Smooth muscle cell (in vitro differentiated cells): ENCODE data around the gene KCNQ4. TPM values are rescaled to one million over a fixed set of nuclear protein-coding genes. Genes with fewer than 3 reads are reported as not detected.

Source experiments
- DNase-seq: peaks from one replicate; lab custom pipeline; 2025; ENCODE audit not compliant: unreplicated experiment; lab: John Stamatoyannopoulos, UW
- H2AFZ ChIP-seq: fragments of 200-600 bp; sonication (generic); 2 replicates; pipeline ENCODE4 v1.6.0; 2016; ENCODE audit warnings: antibody characterized with exemption, low read depth, mild to moderate bottlenecking
- H3F3A ChIP-seq: fragments of 200-600 bp; sonication (generic); 2 replicates; pipeline ENCODE4 v1.6.0; 2017; ENCODE audit warnings: antibody characterized with exemption, low read depth
- H3K27ac ChIP-seq: fragments of 200-600 bp; sonication (generic); 2 replicates; pipeline ENCODE4 v1.5.1; 2016; ENCODE audit warnings: low read depth, mild to moderate bottlenecking
- H3K27me3 ChIP-seq: fragments of 200-600 bp; sonication (generic); 2 replicates; pipeline ENCODE4 v1.6.1; 2016; ENCODE audit warnings: low read depth, mild to moderate bottlenecking
- H3K36me3 ChIP-seq: fragments of 200-600 bp; sonication (generic); 2 replicates; pipeline ENCODE4 v1.5.1; 2016; ENCODE audit warnings: low read depth
- H3K4me1 ChIP-seq: fragments of 200-600 bp; sonication (generic); 2 replicates; pipeline ENCODE4 v1.5.1; 2016; ENCODE audit warnings: low read depth
- H3K4me2 ChIP-seq: fragments of 200-600 bp; sonication (generic); 2 replicates; pipeline ENCODE4 v1.6.0; 2016; ENCODE audit warnings: mild to moderate bottlenecking
- H3K4me3 ChIP-seq: fragments of 200-600 bp; sonication (generic); 2 replicates; pipeline ENCODE4 v1.5.1; 2016; ENCODE audit warnings: mild to moderate bottlenecking
- H3K79me2 ChIP-seq: fragments of 200-600 bp; sonication (generic); 2 replicates; pipeline ENCODE4 v1.6.0; 2016; ENCODE audit warnings: low read depth, mild to moderate bottlenecking
- H3K9ac ChIP-seq: fragments of 200-600 bp; sonication (generic); 2 replicates; pipeline ENCODE4 v1.6.0; 2016; ENCODE audit warnings: low read depth
- H3K9me3 ChIP-seq: fragments of 200-600 bp; sonication (generic); replicated peaks from 2 replicates; pipeline ENCODE4 v1.5.1; 2016; ENCODE audit warnings: low read depth
- H4K20me1 ChIP-seq: fragments of 200-600 bp; sonication (generic); 2 replicates; pipeline ENCODE4 v1.6.0; 2016; ENCODE audit warnings: low read depth
- CTCF ChIP-seq: fragments of 200-600 bp; sonication (generic); IDR thresholded peaks from 2 replicates; pipeline ENCODE4 v1.5.1; 2017; ENCODE audit warnings: borderline replicate concordance, mild to moderate bottlenecking, antibody characterized with exemption; ENCODE audit not compliant: insufficient read depth, poor library complexity, severe bottlenecking
- WGBS: methylation state at CpG from one replicate; pipeline ENCODE4 v1.1.7; 2016; ENCODE audit warnings: low lambda C conversion rate; 5-methylcytosine and 5-hydroxymethylcytosine counted together
- polyA plus RNA-seq: library from polyadenylated mRNA; unstranded; fragments of >200 nt; fragmentation: Nextera tagmentation; extraction: Ambion mirVana; gene quantifications from 2 replicates; pipeline ENCODE4 v1.2.1, GENCODE V29; 2016
- total RNA-seq: library from RNA; depleted of rRNA; stranded (reverse); fragments of >200 nt; gene quantifications from 2 replicates; pipeline ENCODE4 v1.2.3, GENCODE V29; 2014

KCNQ4 gene
- total and polyA plus RNA-seq, 2 experiments from 2014 or later, result 0.06 TPM; not detected in 1

DNA sequence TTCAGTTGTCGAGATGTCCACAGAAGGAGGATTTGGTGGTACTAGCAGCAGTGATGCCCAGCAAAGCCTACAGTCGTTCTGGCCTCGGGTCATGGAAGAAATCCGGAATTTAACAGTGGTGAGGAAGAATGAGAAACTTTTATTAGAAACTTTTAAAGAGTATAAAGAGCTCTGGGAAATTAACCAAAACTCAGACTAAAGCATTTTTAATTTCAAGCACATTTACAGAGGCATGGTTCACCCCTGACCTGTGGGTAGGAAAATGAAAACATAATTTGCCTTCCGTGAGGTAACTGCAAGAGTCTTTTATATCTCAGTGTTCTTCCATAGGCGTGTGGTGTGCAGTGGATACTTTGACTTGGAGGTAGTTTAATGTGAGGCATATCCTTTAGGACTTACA lies 44.8 kb upstream of the KCNQ4 start:
- Histone ChIP-seq H2AFZ (no peak overlapping the region), H3K27ac (no peak overlapping the region), H3K4me2 (no peak overlapping the region), H3K4me1 (peaks cover 9% of the 10 kb centered on the region), H3F3A (peaks cover 8% of the 10 kb centered on the region), H3K4me3 (no peak overlapping the region), H3K9ac (no peak overlapping the region), H3K79me2 (peaks cover 9% of the 10 kb centered on the region), H3K36me3 (no peaks in the 10 kb centered on the region), H4K20me1 (peaks cover 91% of the 10 kb centered on the region), H3K27me3 (no peaks in the 10 kb centered on the region), H3K9me3 (no peaks in the 10 kb centered on the region)
- no peak for TF ChIP-seq CTCF
- no peak for DNase-seq
- WGBS, result 92% methylated on average over 6 of the region's 6 CpGs

- H3K36me3 ChIP-seq, result no peaks in the 10 kb centered on the region
- H3K4me1 ChIP-seq, result peaks cover 9% of the 10 kb centered on the region
- no peak overlapping the region for H3K9ac ChIP-seq
- H3K4me3 ChIP-seq, result no peak overlapping the region
- H3K4me2 ChIP-seq, result no peak overlapping the region
- H3K9me3 ChIP-seq, result no peaks in the 10 kb centered on the region
- WGBS, result 94% methylated on average over 3 of the region's 3 CpGs
- H2AFZ ChIP-seq, result no peak overlapping the region
- H4K20me1 ChIP-seq, result peaks cover 94% of the 10 kb centered on the region
- no peaks in the 10 kb centered on the region for H3K27me3 ChIP-seq
- DNase-seq, result no peak
- TF ChIP-seq CTCF, result no peak
- peaks cover 6% of the 10 kb centered on the region for H3K79me2 ChIP-seq
- H3F3A ChIP-seq, result peaks cover 8% of the 10 kb centered on the region
- H3K27ac ChIP-seq, result no peak overlapping the region
These were observed 44.1 kb upstream of the KCNQ4 start for GRCh38 chr1:40739455-40740008.

DNA sequence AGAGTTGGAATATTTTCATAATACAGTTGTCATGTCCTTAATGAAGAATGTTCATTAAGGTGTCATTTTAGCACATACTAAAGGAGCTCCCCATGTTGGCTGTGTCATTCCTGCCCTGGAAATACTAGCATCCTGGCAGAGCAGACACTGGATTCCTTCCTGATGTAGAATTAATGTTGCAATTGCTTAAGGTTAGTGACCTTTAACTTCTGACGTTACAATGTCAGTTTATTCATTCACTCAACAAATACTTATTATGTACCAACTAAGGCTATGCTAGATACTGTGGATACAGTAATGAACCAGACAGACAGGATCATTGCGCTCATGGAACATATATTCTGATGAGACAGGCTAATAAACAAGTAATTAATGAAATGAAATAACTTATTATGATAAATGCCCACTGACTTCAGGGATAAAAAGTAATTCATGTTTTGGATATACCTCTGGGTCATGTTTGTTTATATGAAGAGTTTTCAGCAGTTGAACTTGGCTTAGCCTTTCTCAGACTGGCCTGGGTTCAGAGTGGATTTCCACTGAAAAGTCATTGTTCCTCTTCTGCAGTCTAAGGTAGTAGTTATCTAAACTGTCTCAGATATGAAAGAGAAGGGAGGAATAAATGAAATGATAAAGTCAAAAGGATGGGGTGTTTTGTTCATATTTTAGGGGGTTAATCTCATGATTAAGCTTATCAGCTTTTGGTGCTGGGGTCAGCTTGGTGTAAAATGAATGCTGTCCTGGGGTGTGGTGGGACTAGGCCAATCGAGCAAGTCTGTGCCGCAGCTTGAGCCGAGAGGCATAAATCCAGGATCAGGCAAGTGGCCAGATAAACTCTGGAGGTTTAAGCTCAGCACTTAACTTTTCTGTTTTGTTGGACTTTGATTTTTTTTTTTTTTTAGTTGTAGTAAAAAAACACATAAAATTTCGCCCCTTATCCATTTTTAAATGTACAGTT lies 43.3 kb upstream of the KCNQ4 start:
- no peak overlapping the region for H3K4me3 ChIP-seq
- no peak overlapping the region for H3K27ac ChIP-seq
- H3K27me3 ChIP-seq, result no peaks in the 10 kb centered on the region
- H3K9me3 ChIP-seq, result no peaks in the 10 kb centered on the region
- no peaks in the 10 kb centered on the region for H3K36me3 ChIP-seq
- H3K4me2 ChIP-seq, result no peak overlapping the region
- H3F3A ChIP-seq, result peaks cover 8% of the 10 kb centered on the region
- DNase-seq, result no peak
- no peak overlapping the region for H3K9ac ChIP-seq
- peaks cover 94% of the 10 kb centered on the region for H4K20me1 ChIP-seq
- H3K79me2 ChIP-seq, result peaks cover 1% of the 10 kb centered on the region
- WGBS, result 63% methylated on average over 6 of the region's 6 CpGs
- no peak overlapping the region for H2AFZ ChIP-seq
- peaks cover 14% of the 10 kb centered on the region for H3K4me1 ChIP-seq
- TF ChIP-seq CTCF, result no peak
